Right cardiac atrium (tissue), 5 donors: ENCODE data around the gene SURF6. TPM values are rescaled to one million over a fixed set of nuclear protein-coding genes. Genes with fewer than 3 reads are reported as not detected.

Experiments
- ATAC-seq, 2 donors: fragments of 200-7000 bp; cut with Tn5 transposase; one replicate each; pipeline versions ENCODE4 v1.8.0 to v1.9.1; 2020; ENCODE audit warnings: moderate library complexity in 2 of 2, mild to moderate bottlenecking in 1 of 2
- DNase-seq, 3 donors: peaks; one replicate each; pipeline ENCODE4 v3.0.0-alpha.2; 2020
- H3K27ac ChIP-seq: one replicate; pipeline ENCODE4 v1.5.1; 2013; ENCODE audit warnings: mild to moderate bottlenecking, low read length, control low read depth, moderate library complexity
- H3K27me3 ChIP-seq: one replicate; pipeline ENCODE4 v1.6.1; 2013; ENCODE audit not compliant: control insufficient read depth, insufficient read depth
- H3K4me1 ChIP-seq: one replicate; pipeline ENCODE4 v1.6.1; 2013; ENCODE audit warnings: low read length; ENCODE audit not compliant: control insufficient read depth, insufficient read depth
- H3K4me3 ChIP-seq: one replicate; pipeline ENCODE4 v1.5.1; 2013; ENCODE audit warnings: low read length, control low read depth
- H3K9me3 ChIP-seq: one replicate; pipeline ENCODE4 v1.6.1; 2013; ENCODE audit warnings: low read length; ENCODE audit not compliant: control insufficient read depth
- whole genome bisulfite sequencing: extraction: QIAGEN DNeasy Blood & Tissue Kit; methylation state at CpG from one replicate; pipeline ENCODE4 v1.1.7; 2013; 5-methylcytosine and 5-hydroxymethylcytosine counted together
- intact Hi-C, 4 donors: fragments of 100-400 bp; cut with DNase I; formaldehyde crosslinking; loops; one replicate each; pipeline versions ENCODE4 v1.11.0 to v1.14.0; 2022 to 2023
- polyA plus RNA-seq: library from polyadenylated mRNA; stranded (reverse); fragments of 200-250 nt; gene quantifications from one replicate; pipeline ENCODE4 v1.2.3, GENCODE V29; 2013
- total RNA-seq, 4 donors: library from RNA; stranded (reverse); fragmentation: NEBNext Ultra II Directional; extraction: Animal tissue kit (Norgen Biotek cat#: 25700); gene quantifications; one replicate each; pipeline ENCODE4 v1.2.1, GENCODE V29; 2021
- donor health status: healthy with polysubstance abuse.
- donor health status: DM: no; HTN: yes; CAD: no.
- donor health status: DM: no; HTN: no; CAD: no.
- donor health status: DM: no; HTN: yes; CAD: no; lungs with severe emphysema.
- donor health status: DM: yes; HTN: yes; CAD: no.

Gene SURF6
- total and polyA plus RNA-seq, 5 donors: 10.9 to 13.9 (median 11.9) TPM

DNA sequence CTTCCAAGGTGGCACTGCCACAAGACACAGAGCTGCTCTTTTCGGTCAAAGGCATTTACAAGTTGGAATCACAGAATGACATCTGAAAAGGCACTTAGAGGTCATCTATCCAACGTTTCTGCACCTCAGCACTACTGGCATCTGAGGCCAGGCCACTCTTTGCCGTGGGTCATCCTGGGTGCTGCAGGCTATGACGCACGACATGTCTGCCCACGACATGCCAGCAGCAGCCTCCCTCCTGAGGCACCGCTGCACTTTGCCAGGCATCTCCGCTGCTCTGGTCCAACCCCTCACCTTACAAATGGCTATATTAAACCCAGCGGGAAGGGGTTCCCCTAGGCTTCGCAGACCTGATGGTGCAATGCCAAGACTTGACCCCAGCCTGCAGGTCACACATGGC lies 31.8 kb upstream of the SURF6 start:
- DNase-seq (peak in 1 of 3 donors; percentile 37), ATAC-seq (peak in 1 of 2 donors; percentile 19)
- no peak overlapping the region for H3K27ac ChIP-seq
- intact Hi-C loops: no loop called here
- H3K27me3 ChIP-seq: no peaks in the 10 kb centered on the region
- WGBS: 77% methylated on average over 10 of the region's 10 CpGs
- H3K9me3 ChIP-seq: no peaks in the 10 kb centered on the region
- H3K4me3 ChIP-seq: no peak overlapping the region
- H3K4me1 ChIP-seq: peaks cover 24% of the 10 kb centered on the region

GRCh38 chr9:133367221-133367620 lies 31.2 kb upstream of the SURF6 start:
- Histone ChIP-seq H3K27me3 (no peaks in the 10 kb centered on the region), H3K9me3 (no peaks in the 10 kb centered on the region), H3K27ac (no peak overlapping the region), H3K4me1 (peaks cover 20% of the 10 kb centered on the region), H3K4me3 (no peak overlapping the region)
- intact Hi-C loops: no loop called here
- DNase-seq: peak in 1 of 3 donors; percentile 47
- 90% methylated on average over 22 of the region's 22 CpGs for WGBS
- no peak for ATAC-seq

GRCh38 chr9:133366435-133366834 lies 30.4 kb upstream of the SURF6 start:
- WGBS: 90% methylated on average over 11 of the region's 11 CpGs
- no peak overlapping the region for H3K27ac ChIP-seq
- no peaks in the 10 kb centered on the region for H3K9me3 ChIP-seq
- peak in 1 of 3 donors; percentile 16 for DNase-seq
- no peak overlapping the region for H3K4me3 ChIP-seq
- no peaks in the 10 kb centered on the region for H3K27me3 ChIP-seq
- no peak for ATAC-seq
- H3K4me1 ChIP-seq: peaks cover 16% of the 10 kb centered on the region
- intact Hi-C loops: no loop called here

- WGBS: 90% methylated on average over 15 of the region's 15 CpGs
- Histone ChIP-seq H3K27me3 (no peaks in the 10 kb centered on the region), H3K9me3 (no peaks in the 10 kb centered on the region), H3K4me3 (no peak overlapping the region), H3K4me1 (no peaks in the 10 kb centered on the region), H3K27ac (no peak overlapping the region)
- ATAC-seq: no peak
- intact Hi-C loops: no loop called here
- DNase-seq: peak in 1 of 3 donors; percentile 53
Observed at GRCh38 chr9:133362359-133363044, 26.5 kb upstream of the SURF6 start.

DNA sequence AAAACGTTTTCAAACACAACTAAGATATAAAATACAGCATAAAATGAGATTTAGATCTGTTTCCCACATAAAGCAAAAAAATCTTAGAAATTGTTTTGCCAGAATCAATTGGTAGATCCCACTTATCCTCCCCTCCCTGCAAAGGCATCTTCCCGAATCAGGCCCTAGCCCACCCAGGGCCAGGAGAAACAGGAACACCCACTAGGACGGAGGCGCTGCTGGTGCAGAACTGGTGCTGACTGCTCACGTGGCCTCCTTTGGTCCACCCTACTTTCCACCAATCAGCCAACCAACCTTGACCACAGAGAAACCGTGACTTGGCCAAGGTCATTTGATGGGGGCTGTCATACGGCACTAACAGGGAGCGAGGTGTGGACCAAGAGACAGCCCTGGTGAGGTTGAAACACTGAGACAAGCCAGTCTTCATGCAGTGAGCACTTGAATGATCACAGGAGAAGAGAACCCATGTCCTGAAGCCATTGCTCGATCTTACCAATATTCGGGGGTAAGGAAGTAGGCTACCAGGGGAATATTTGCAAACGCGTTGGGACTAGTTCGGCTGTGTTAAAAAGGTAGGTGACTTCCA lies 25.6 kb upstream of the SURF6 start:
- Histone ChIP-seq H3K27ac (no peak overlapping the region), H3K9me3 (no peaks in the 10 kb centered on the region), H3K4me3 (no peak overlapping the region), H3K4me1 (peaks cover 5% of the 10 kb centered on the region), H3K27me3 (no peaks in the 10 kb centered on the region)
- 77% methylated on average over 13 of the region's 13 CpGs for WGBS
- ATAC-seq (no peak), DNase-seq (peak in 1 of 3 donors; percentile 16)
- intact Hi-C loops: no loop called here

- intact Hi-C loops: no loop called here
- WGBS: 77% methylated on average over 21 of the region's 21 CpGs
- no peaks in the 10 kb centered on the region for H3K27me3 ChIP-seq
- peaks cover 5% of the 10 kb centered on the region for H3K4me1 ChIP-seq
- no peak overlapping the region for H3K27ac ChIP-seq
- no peak overlapping the region for H3K4me3 ChIP-seq
- H3K9me3 ChIP-seq: no peaks in the 10 kb centered on the region
- ATAC-seq (no peak), DNase-seq (peak in 1 of 3 donors; percentile 21)
Observed at GRCh38 chr9:133360400-133361393, 24.7 kb upstream of the SURF6 start.

DNA sequence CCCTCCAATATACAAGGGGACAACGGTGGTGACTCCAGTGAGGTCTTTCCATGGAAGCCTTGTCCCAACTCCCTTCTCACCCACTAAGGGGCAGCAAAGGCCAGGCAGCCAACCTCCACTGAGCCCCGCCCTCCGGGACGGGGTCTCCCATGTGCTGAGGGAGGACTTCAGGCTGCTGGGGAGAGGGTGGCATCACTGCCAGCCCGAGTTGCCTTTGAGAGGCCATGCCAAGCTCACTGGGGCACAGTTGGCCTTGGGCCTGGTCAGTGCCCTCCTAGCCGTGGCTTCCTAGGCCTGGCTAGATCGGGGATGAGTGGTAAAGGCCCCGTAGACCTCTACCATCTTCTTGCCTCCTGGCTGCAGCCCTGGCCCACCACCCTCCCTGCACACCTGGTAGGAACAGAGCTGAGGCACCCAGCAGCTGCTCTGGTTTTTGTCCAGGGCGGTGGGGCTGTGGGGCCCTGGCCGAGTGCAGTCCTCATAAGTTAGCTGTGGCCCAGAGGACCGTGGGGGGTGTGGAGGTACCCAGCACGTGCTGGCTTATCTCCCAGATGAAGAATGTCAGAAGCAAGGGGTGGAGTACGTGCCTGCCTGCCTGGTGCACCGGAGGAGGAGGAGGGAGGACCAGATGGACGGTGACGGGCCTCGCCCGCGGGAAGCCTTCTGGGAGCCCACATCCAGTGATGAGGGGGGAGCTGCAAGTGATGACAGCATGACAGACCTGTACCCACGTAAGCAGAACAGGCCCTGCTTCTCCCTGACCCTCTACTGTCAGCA lies 23.6 kb upstream of the SURF6 start:
- H3K4me1 ChIP-seq: peaks cover 6% of the 10 kb centered on the region
- DNase-seq (peak in 1 of 3 donors; percentile 68), ATAC-seq (peak in 1 of 2 donors; percentile 2)
- H3K4me3 ChIP-seq: no peak overlapping the region
- intact Hi-C loops: no loop called here
- no peaks in the 10 kb centered on the region for H3K27me3 ChIP-seq
- no peak overlapping the region for H3K27ac ChIP-seq
- no peaks in the 10 kb centered on the region for H3K9me3 ChIP-seq
- 50% methylated on average over 20 of the region's 20 CpGs for WGBS

DNA sequence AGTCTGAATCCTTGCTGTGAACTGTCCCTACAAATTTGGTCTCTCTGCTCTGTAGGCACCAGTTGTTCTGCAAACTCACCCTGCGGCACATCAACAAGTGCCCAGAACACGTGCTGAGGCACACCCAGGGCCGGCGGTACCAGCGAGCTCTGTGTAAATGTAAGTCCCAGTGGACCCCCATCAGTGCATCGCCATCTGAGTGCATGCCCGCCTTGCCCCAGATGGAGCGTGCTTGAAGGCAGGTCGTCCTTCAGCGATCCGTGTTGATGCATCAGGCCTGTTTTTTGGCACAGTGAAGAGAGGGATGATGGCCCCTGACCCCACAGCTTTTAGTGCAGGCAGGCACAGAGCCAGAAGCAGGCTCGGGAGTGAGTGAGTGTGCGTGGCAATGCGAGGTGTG lies 21.7 kb upstream of the SURF6 start:
- intact Hi-C loops: no loop called here
- Histone ChIP-seq H3K4me1 (peaks cover 6% of the 10 kb centered on the region), H3K27ac (no peak overlapping the region), H3K9me3 (no peaks in the 10 kb centered on the region), H3K4me3 (no peak overlapping the region), H3K27me3 (no peaks in the 10 kb centered on the region)
- WGBS: 73% methylated on average over 14 of the region's 14 CpGs
- ATAC-seq: no peak
- peak in 1 of 3 donors; percentile 54 for DNase-seq

GRCh38 chr9:133356391-133357091 lies 20.6 kb upstream of the SURF6 start, which contains the start of the genes SURF1 and SURF2:
TSS of gene SURF1 (minus strand) at chr9:133356487. CDS start at chr9:133356453, 34 bp downstream.
TSS of gene SURF2 (plus strand) at chr9:133356550. CDS start at chr9:133356593, 43 bp downstream.
- H3K27ac ChIP-seq: no peak within 1 kb of the TSS
- no peaks in the 10 kb centered on the region for H3K9me3 ChIP-seq
- H3K27me3 ChIP-seq: no peaks in the 10 kb centered on the region
- peak within 1 kb of the TSS; percentile 97 for H3K4me3 ChIP-seq
- intact Hi-C loops: no loop called here
- DNase-seq (peak; percentile 92 to 97 (median 96)), ATAC-seq (peak; percentile 84 to 92)
- peaks cover 6% of the 10 kb centered on the region for H3K4me1 ChIP-seq
- 2% methylated on average over 78 of the region's 78 CpGs for WGBS

- no peak for ATAC-seq
Observed at GRCh38 chr9:133355881-133356357, 19.9 kb upstream of the SURF6 start.

More at GRCh38 chr9:133355881-133356357, 19.9 kb upstream of the SURF6 start:
- Histone ChIP-seq H3K27ac (no peak overlapping the region), H3K27me3 (no peaks in the 10 kb centered on the region), H3K4me1 (peaks cover 6% of the 10 kb centered on the region), H3K4me3 (peak overlapping the region; percentile 97), H3K9me3 (no peaks in the 10 kb centered on the region)
- under 1% methylated on average over 31 of the region's 31 CpGs for WGBS
- intact Hi-C loops: no loop called here
- DNase-seq: no peak
